BLaER1 (cell line): ENCODE measurements around the gene GIGYF2.

Experiments
- H3K27ac ChIP-seq: shearing (Covaris generic); formaldehyde crosslinking; 2 replicates; pipeline ENCODE4 v1.8.1; 2022
- H3K27me3 ChIP-seq: shearing (Covaris generic); formaldehyde crosslinking; 2 replicates; pipeline ENCODE4 v1.8.1; 2022
- H3K36me3 ChIP-seq: shearing (Covaris generic); formaldehyde crosslinking; 2 replicates; pipeline ENCODE4 v1.8.1; 2022
- H3K4me1 ChIP-seq: shearing (Covaris generic); formaldehyde crosslinking; 2 replicates; pipeline ENCODE4 v1.8.1; 2022
- H3K4me2 ChIP-seq: shearing (Covaris generic); formaldehyde crosslinking; 2 replicates; pipeline ENCODE4 v1.8.1; 2022
- H3K4me3 ChIP-seq: shearing (Covaris generic); formaldehyde crosslinking; 2 replicates; pipeline ENCODE4 v1.8.1; 2022
- H3K9ac ChIP-seq: shearing (Covaris generic); formaldehyde crosslinking; 2 replicates; pipeline ENCODE4 v1.8.1; 2022
- H3K9me3 ChIP-seq: shearing (Covaris generic); formaldehyde crosslinking; 2 replicates; pipeline ENCODE4 v1.8.1; 2022
- H4K20me1 ChIP-seq: shearing (Covaris generic); formaldehyde crosslinking; 2 replicates; pipeline ENCODE4 v1.8.1; 2022
- Cebpa-rat ChIP-seq: shearing (Covaris generic); IDR thresholded peaks from 2 replicates; pipeline ENCODE4 v1.8.1; 2022

The GIGYF2 gene

GRCh38 chr2:232795920-232796319 lies 98.8 kb downstream of the GIGYF2 start:
- Histone ChIP-seq H3K4me2 (no peak overlapping the region), H3K27me3 (no peaks in the 10 kb centered on the region), H3K9ac (no peak overlapping the region), H3K4me1 (no peaks in the 10 kb centered on the region), H4K20me1 (no peaks in the 10 kb centered on the region), H3K9me3 (peaks cover 6% of the 10 kb centered on the region), H3K27ac (no peak overlapping the region), H3K36me3 (peaks cover 92% of the 10 kb centered on the region), H3K4me3 (no peak overlapping the region)
- no peak for TF ChIP-seq Cebpa-rat

GRCh38 chr2:232798187-232798586 lies 101.1 kb downstream of the GIGYF2 start:
- H3K4me2 ChIP-seq = no peak overlapping the region
- no peak overlapping the region for H3K4me3 ChIP-seq
- no peaks in the 10 kb centered on the region for H4K20me1 ChIP-seq
- TF ChIP-seq Cebpa-rat = no peak
- H3K9ac ChIP-seq = no peak overlapping the region
- H3K27ac ChIP-seq = no peak overlapping the region
- no peaks in the 10 kb centered on the region for H3K4me1 ChIP-seq
- peaks cover 24% of the 10 kb centered on the region for H3K9me3 ChIP-seq
- H3K27me3 ChIP-seq = no peaks in the 10 kb centered on the region
- peaks cover 90% of the 10 kb centered on the region for H3K36me3 ChIP-seq

GRCh38 chr2:232800166-232800565 lies 103.0 kb downstream of the GIGYF2 start:
- no peaks in the 10 kb centered on the region for H4K20me1 ChIP-seq
- H3K4me2 ChIP-seq = no peak overlapping the region
- H3K4me1 ChIP-seq = no peaks in the 10 kb centered on the region
- peaks cover 77% of the 10 kb centered on the region for H3K36me3 ChIP-seq
- H3K9ac ChIP-seq = no peak overlapping the region
- no peak for TF ChIP-seq Cebpa-rat
- H3K27ac ChIP-seq = no peak overlapping the region
- no peak overlapping the region for H3K4me3 ChIP-seq
- no peaks in the 10 kb centered on the region for H3K27me3 ChIP-seq
- peaks cover 24% of the 10 kb centered on the region for H3K9me3 ChIP-seq

- no peak overlapping the region for H3K4me2 ChIP-seq
- H3K36me3 ChIP-seq = peaks cover 77% of the 10 kb centered on the region
- 0 out of 2 replicates have a peak, but pooled peaks cover 4% of the 10 kb centered on the region for H4K20me1 ChIP-seq
- no peak overlapping the region for H3K27ac ChIP-seq
- no peaks in the 10 kb centered on the region for H3K27me3 ChIP-seq
- TF ChIP-seq Cebpa-rat = no peak
- H3K4me3 ChIP-seq = no peak overlapping the region
- H3K4me1 ChIP-seq = no peaks in the 10 kb centered on the region
- H3K9ac ChIP-seq = no peak overlapping the region
- peaks cover 24% of the 10 kb centered on the region for H3K9me3 ChIP-seq
Measured at GRCh38 chr2:232802091-232802490, 105.0 kb downstream of the GIGYF2 start.

GRCh38 chr2:232809349-232810124 lies 112.4 kb downstream of the GIGYF2 start:
- no peak for TF ChIP-seq Cebpa-rat
- Histone ChIP-seq H3K27ac (no peak overlapping the region), H3K9ac (no peak overlapping the region), H3K36me3 (peaks cover 95% of the 10 kb centered on the region), H3K9me3 (no peaks in the 10 kb centered on the region), H3K4me1 (no peaks in the 10 kb centered on the region), H3K4me3 (no peak overlapping the region), H3K27me3 (no peaks in the 10 kb centered on the region), H3K4me2 (no peak overlapping the region), H4K20me1 (0 out of 2 replicates have a peak, but pooled peaks cover 4% of the 10 kb centered on the region)

- TF ChIP-seq Cebpa-rat = no peak
- H3K9ac ChIP-seq = no peak overlapping the region
- no peaks in the 10 kb centered on the region for H3K9me3 ChIP-seq
- no peak overlapping the region for H3K4me2 ChIP-seq
- H4K20me1 ChIP-seq = 0 out of 2 replicates have a peak, but pooled peaks cover 1% of the 10 kb centered on the region
- H3K36me3 ChIP-seq = peaks cover 97% of the 10 kb centered on the region
- no peak overlapping the region for H3K27ac ChIP-seq
- H3K27me3 ChIP-seq = no peaks in the 10 kb centered on the region
- H3K4me1 ChIP-seq = no peaks in the 10 kb centered on the region
- no peak overlapping the region for H3K4me3 ChIP-seq
Measured at GRCh38 chr2:232810444-232810843, 113.3 kb downstream of the GIGYF2 start.

- no peaks in the 10 kb centered on the region for H3K4me1 ChIP-seq
- H3K4me3 ChIP-seq = no peak overlapping the region
- H3K4me2 ChIP-seq = no peak overlapping the region
- H3K9ac ChIP-seq = no peak overlapping the region
- H4K20me1 ChIP-seq = no peaks in the 10 kb centered on the region; the same call in 1 of the 2 replicates
- no peak for TF ChIP-seq Cebpa-rat
- no peaks in the 10 kb centered on the region for H3K9me3 ChIP-seq
- no peaks in the 10 kb centered on the region for H3K27me3 ChIP-seq
- H3K36me3 ChIP-seq = peaks cover 99% of the 10 kb centered on the region
- H3K27ac ChIP-seq = no peak overlapping the region
Measured at GRCh38 chr2:232815569-232815968, 118.4 kb downstream of the GIGYF2 start.

- H3K9ac ChIP-seq = no peak overlapping the region
- H3K4me2 ChIP-seq = no peak overlapping the region
- no peak overlapping the region for H3K4me3 ChIP-seq
- H3K4me1 ChIP-seq = no peaks in the 10 kb centered on the region
- no peak for TF ChIP-seq Cebpa-rat
- no peaks in the 10 kb centered on the region for H3K27me3 ChIP-seq
- H3K36me3 ChIP-seq = peaks cover 97% of the 10 kb centered on the region
- no peak overlapping the region for H3K27ac ChIP-seq
- H4K20me1 ChIP-seq = no peaks in the 10 kb centered on the region; the same call in 1 of the 2 replicates
- no peaks in the 10 kb centered on the region for H3K9me3 ChIP-seq
Measured at GRCh38 chr2:232816657-232817056, 119.5 kb downstream of the GIGYF2 start.

- Histone ChIP-seq H3K27ac (no peak overlapping the region), H4K20me1 (no peaks in the 10 kb centered on the region; the same call in 1 of the 2 replicates), H3K9me3 (no peaks in the 10 kb centered on the region), H3K4me3 (no peak overlapping the region), H3K9ac (no peak overlapping the region), H3K36me3 (peaks cover 96% of the 10 kb centered on the region), H3K27me3 (no peaks in the 10 kb centered on the region), H3K4me1 (no peaks in the 10 kb centered on the region), H3K4me2 (no peak overlapping the region)
- TF ChIP-seq Cebpa-rat = no peak
Measured at GRCh38 chr2:232817756-232818155, 120.6 kb downstream of the GIGYF2 start.

- H3K27me3 ChIP-seq = no peaks in the 10 kb centered on the region
- peaks cover 84% of the 10 kb centered on the region for H3K36me3 ChIP-seq
- no peak overlapping the region for H3K4me2 ChIP-seq
- TF ChIP-seq Cebpa-rat = no peak
- H3K4me1 ChIP-seq = no peaks in the 10 kb centered on the region
- no peak overlapping the region for H3K27ac ChIP-seq
- no peak overlapping the region for H3K4me3 ChIP-seq
- H3K9me3 ChIP-seq = no peaks in the 10 kb centered on the region
- no peak overlapping the region for H3K9ac ChIP-seq
- peaks cover 11% of the 10 kb centered on the region; the same call in 1 of the 2 replicates for H4K20me1 ChIP-seq
Measured at GRCh38 chr2:232829988-232830387, 132.9 kb downstream of the GIGYF2 start.
